LNCAP (cell line): ENCODE results near the gene LRAT.

Experiments used
- TF ChIP-seq, protein P1 (sequence below): fragments of 450-650 bp; IDR thresholded peaks from 2 replicates; pipeline ENCODE4 v1.5.1; 2017; ENCODE audit warnings: mild to moderate bottlenecking

Gene LRAT

GRCh38 chr4:154779362-154779947, 35.7 kb downstream of the LRAT start:
- TF ChIP-seq, protein P1, sequence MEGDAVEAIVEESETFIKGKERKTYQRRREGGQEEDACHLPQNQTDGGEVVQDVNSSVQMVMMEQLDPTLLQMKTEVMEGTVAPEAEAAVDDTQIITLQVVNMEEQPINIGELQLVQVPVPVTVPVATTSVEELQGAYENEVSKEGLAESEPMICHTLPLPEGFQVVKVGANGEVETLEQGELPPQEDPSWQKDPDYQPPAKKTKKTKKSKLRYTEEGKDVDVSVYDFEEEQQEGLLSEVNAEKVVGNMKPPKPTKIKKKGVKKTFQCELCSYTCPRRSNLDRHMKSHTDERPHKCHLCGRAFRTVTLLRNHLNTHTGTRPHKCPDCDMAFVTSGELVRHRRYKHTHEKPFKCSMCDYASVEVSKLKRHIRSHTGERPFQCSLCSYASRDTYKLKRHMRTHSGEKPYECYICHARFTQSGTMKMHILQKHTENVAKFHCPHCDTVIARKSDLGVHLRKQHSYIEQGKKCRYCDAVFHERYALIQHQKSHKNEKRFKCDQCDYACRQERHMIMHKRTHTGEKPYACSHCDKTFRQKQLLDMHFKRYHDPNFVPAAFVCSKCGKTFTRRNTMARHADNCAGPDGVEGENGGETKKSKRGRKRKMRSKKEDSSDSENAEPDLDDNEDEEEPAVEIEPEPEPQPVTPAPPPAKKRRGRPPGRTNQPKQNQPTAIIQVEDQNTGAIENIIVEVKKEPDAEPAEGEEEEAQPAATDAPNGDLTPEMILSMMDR: peak; percentile 55

- TF ChIP-seq, protein P1: no peak
Measured at GRCh38 chr4:154781126-154781982, 37.6 kb downstream of the LRAT start, which contains the start of gene RBM46. Gene RBM46, plus strand, starts transcription at chr4:154781272. Its CDS starts 15,481 bp downstream, at chr4:154796753.

GRCh38 chr4:154781983-154782293, 38.1 kb downstream of the LRAT start:
- TF ChIP-seq, protein P1: no peak
